Calu3 (cell line): ENCODE data around the gene GTF2A1. TPM values are rescaled to one million over a fixed set of nuclear protein-coding genes. Genes with fewer than 3 reads are reported as not detected.

Experiments used
- BruUV-seq: library from RNA; stranded (reverse); fragments of 400-500 nt; replicated peaks from 2 replicates; lab custom pipeline; 2021; lab: Mats Ljungman, UMichigan
- CTCF ChIA-PET: fragments of 300-600 bp; sonication (Branson Sonifier 250); formaldehyde crosslinking; loops from one replicate; lab custom pipeline; 2022; ENCODE audit warnings: antibody characterized with exemption; lab: Charles Lee
- DNase-seq: peaks from one replicate; pipeline ENCODE4 v3.0.0; 2022
- H3K27ac Mint-ChIP-seq: one replicate; pipeline ENCODE4 v1.8.0; 2022; ENCODE audit warnings: mixed read lengths; ENCODE audit not compliant: unreplicated experiment
- H3K27me3 Mint-ChIP-seq: one replicate; pipeline ENCODE4 v1.8.0; 2022; ENCODE audit warnings: mixed read lengths; ENCODE audit not compliant: unreplicated experiment
- H3K36me3 Mint-ChIP-seq: one replicate; pipeline ENCODE4 v1.8.0; 2022; ENCODE audit warnings: mild to moderate bottlenecking, moderate library complexity, mixed read lengths; ENCODE audit not compliant: insufficient read depth, unreplicated experiment
- H3K4me1 Mint-ChIP-seq: one replicate; pipeline ENCODE4 v1.8.0; 2022; ENCODE audit warnings: mild to moderate bottlenecking, low read depth, mixed read lengths; ENCODE audit not compliant: unreplicated experiment
- H3K4me3 Mint-ChIP-seq: one replicate; pipeline ENCODE4 v1.8.0; 2022; ENCODE audit warnings: mild to moderate bottlenecking, low read depth, moderate library complexity, mixed read lengths; ENCODE audit not compliant: unreplicated experiment
- H3K9me3 Mint-ChIP-seq: one replicate; pipeline ENCODE4 v1.8.0; 2022; ENCODE audit warnings: low read depth, mixed read lengths; ENCODE audit not compliant: unreplicated experiment
- intact Hi-C: fragments of 100-400 bp; cut with micrococcal nuclease; formaldehyde crosslinking; loops from one replicate; pipeline ENCODE4 v1.10.0; 2022; ENCODE audit not compliant: unreplicated experiment
- total RNA-seq: library from RNA; stranded (reverse); gene quantifications from 2 replicates; pipeline ENCODE4 v1.2.3, GENCODE V29; 2022
- TF ChIP-seq, protein P1 (sequence below): fragments of 200-600 bp; IDR thresholded peaks from one replicate; pipeline ENCODE4 v1.8.0; 2022; ENCODE audit warnings: antibody characterized with exemption; ENCODE audit not compliant: unreplicated experiment

GTF2A1 gene
- total RNA-seq, 1 experiment from 2014 or later = 45.6 TPM

DNA sequence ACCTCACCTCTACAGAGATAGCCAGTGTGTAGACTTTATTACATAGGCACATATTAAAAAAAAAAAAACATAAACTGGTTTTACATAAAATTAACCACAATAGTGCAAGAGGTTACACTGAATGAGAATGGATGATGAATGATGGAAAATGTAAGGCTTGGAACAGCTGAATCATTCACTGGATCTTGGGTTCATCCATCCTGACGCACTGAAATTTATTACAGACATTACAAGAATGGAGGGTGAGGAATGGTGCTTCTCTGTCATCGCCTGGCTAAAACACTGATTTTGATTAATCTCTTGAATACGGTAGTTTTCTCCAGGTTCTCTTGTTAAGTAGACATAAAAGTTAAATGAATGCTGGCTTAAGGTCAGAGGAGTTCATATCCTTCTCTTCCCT is 40.0 kb upstream of the GTF2A1 start:
- no peaks in the 10 kb centered on the region for H3K27me3 Mint-ChIP-seq
- CTCF ChIA-PET = no interaction called here
- BruUV-seq = no TSS peak
- no peak overlapping the region for H3K27ac Mint-ChIP-seq
- DNase-seq = no peak
- no peaks in the 10 kb centered on the region for H3K4me1 Mint-ChIP-seq
- H3K36me3 Mint-ChIP-seq = no peaks in the 10 kb centered on the region
- TF ChIP-seq, protein P1, sequence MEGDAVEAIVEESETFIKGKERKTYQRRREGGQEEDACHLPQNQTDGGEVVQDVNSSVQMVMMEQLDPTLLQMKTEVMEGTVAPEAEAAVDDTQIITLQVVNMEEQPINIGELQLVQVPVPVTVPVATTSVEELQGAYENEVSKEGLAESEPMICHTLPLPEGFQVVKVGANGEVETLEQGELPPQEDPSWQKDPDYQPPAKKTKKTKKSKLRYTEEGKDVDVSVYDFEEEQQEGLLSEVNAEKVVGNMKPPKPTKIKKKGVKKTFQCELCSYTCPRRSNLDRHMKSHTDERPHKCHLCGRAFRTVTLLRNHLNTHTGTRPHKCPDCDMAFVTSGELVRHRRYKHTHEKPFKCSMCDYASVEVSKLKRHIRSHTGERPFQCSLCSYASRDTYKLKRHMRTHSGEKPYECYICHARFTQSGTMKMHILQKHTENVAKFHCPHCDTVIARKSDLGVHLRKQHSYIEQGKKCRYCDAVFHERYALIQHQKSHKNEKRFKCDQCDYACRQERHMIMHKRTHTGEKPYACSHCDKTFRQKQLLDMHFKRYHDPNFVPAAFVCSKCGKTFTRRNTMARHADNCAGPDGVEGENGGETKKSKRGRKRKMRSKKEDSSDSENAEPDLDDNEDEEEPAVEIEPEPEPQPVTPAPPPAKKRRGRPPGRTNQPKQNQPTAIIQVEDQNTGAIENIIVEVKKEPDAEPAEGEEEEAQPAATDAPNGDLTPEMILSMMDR = no peak
- intact Hi-C loops = no loop called here
- no peak overlapping the region for H3K4me3 Mint-ChIP-seq
- no peaks in the 10 kb centered on the region for H3K9me3 Mint-ChIP-seq

DNA sequence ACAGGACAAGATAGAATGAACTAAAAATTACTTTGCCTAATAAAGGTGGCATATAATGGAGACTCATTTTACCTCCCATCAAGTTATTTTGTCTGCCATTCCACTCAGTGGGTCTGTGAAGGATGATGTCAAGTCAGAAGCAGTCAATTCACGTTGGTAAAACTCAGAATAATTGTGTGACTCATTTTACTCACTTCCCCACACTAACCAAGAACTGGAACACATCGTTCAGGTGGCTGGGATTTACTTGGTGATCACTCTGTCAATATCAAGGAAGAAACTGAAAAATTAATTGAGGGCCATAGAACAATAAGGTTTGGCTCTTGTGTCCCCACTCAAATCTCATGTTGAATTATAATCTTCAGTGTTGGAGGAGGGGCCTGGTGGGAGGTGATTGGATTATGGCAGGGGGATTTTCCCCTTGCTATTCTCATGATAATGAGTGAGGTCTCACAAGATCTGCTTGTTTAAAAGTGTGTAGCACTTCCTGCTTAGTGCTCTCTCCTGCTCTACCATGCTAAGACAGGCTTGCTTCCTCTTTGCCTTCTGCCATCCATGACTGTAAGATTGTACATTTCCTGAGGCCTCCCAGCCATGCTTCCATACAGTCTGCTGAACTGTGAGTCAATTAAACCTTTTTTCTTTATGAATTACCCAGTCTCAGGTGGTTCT is 35.7 kb upstream of the GTF2A1 start:
- no peak for DNase-seq
- TF ChIP-seq, protein P1 = no peak
- no peaks in the 10 kb centered on the region for H3K27me3 Mint-ChIP-seq
- BruUV-seq = no TSS peak
- no peaks in the 10 kb centered on the region for H3K36me3 Mint-ChIP-seq
- no peak overlapping the region for H3K4me3 Mint-ChIP-seq
- H3K4me1 Mint-ChIP-seq = no peaks in the 10 kb centered on the region
- CTCF ChIA-PET = no interaction called here
- intact Hi-C loops = no loop called here
- H3K9me3 Mint-ChIP-seq = no peaks in the 10 kb centered on the region
- no peak overlapping the region for H3K27ac Mint-ChIP-seq

DNA sequence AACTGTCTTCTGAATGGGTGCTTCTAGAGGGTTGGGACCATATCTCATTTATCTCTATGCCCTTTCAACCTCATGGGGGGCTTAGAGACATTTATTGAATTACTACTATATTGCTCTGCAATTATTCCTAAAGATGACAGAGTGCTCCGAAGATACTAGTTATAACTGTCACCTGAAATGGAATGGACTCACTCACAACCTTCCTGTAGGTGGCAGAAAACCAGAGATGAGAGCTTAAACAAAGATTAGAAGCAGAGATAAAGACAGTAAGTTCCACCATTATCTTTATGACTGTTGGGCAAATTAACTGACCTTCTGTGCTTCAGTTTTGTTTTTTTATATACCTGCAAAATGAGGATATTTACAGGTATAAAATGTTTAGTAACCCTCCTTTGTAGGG is 31.5 kb upstream of the GTF2A1 start:
- intact Hi-C loops = no loop called here
- no peaks in the 10 kb centered on the region for H3K27me3 Mint-ChIP-seq
- H3K9me3 Mint-ChIP-seq = no peaks in the 10 kb centered on the region
- no peak overlapping the region for H3K4me3 Mint-ChIP-seq
- H3K36me3 Mint-ChIP-seq = no peaks in the 10 kb centered on the region
- H3K4me1 Mint-ChIP-seq = no peaks in the 10 kb centered on the region
- CTCF ChIA-PET = no interaction called here
- TF ChIP-seq, protein P1 = no peak
- no peak overlapping the region for H3K27ac Mint-ChIP-seq
- no peak for DNase-seq
- no TSS peak for BruUV-seq

DNA sequence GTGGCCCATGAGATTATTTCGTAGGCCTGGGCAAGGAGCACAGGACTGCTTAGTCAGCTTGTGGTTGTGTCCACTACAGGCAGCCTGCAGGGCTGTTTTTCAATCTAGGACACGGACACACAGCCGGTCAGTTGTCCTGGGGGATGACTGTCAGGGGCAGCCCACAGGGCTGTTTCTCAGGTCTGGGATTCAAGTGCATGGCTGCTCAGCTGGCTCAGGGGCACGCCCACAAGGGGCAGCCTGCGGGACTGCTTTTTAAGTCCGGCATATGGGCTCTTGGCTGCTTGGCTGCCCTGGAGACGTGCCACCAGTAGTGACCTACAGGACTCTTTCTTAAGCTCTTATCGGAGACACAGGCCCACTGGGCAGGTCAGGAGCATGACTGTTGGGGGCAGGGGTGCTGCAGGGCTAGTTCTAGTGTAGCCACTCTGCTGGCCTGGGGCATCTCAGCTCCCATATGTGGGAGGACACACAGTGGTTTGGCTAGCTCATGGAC is 26.6 kb upstream of the GTF2A1 start:
- no peak overlapping the region for H3K4me3 Mint-ChIP-seq
- no peaks in the 10 kb centered on the region for H3K4me1 Mint-ChIP-seq
- TF ChIP-seq, protein P1 = no peak
- H3K9me3 Mint-ChIP-seq = no peaks in the 10 kb centered on the region
- H3K27me3 Mint-ChIP-seq = no peaks in the 10 kb centered on the region
- no TSS peak for BruUV-seq
- no peaks in the 10 kb centered on the region for H3K36me3 Mint-ChIP-seq
- no peak overlapping the region for H3K27ac Mint-ChIP-seq
- no peak for DNase-seq
- CTCF ChIA-PET = no interaction called here
- intact Hi-C loops = no loop called here
